ENCODE results near the gene LHFPL6. TPM values are rescaled to one million over a fixed set of nuclear protein-coding genes. Genes with fewer than 3 reads are reported as not detected.

Gene LHFPL6
- total RNA-seq, 1 donor from 2014 or later: 37.7 TPM

- Mint-ChIP-seq H3K4me3 (no peak overlapping the region), H3K27ac (ENCODE audit: unreplicated experiment) (no peak overlapping the region), H3K4me1 (no peaks in the 10 kb centered on the region)
Measured at GRCh38 chr13:39306639-39307589, 296.1 kb downstream of the LHFPL6 start.

GRCh38 chr13:39302820-39303219, 300.2 kb downstream of the LHFPL6 start:
- Mint-ChIP-seq H3K27ac (ENCODE audit: unreplicated experiment) (no peak overlapping the region), H3K4me3 (no peak overlapping the region), H3K9me3 (peaks cover 4% of the 10 kb centered on the region), H3K27me3 (ENCODE audit: low read depth) (no peaks in the 10 kb centered on the region), H3K4me1 (no peaks in the 10 kb centered on the region), H3K36me3 (ENCODE audit: low read depth) (peaks cover 5% of the 10 kb centered on the region)
- TF ChIP-seq CTCF (conservative IDR thresholded peaks at IDR 0.05): no peak
- no peak for DNase-seq (ENCODE audit: low read depth, low spot score)

More at GRCh38 chr13:39306639-39307589, 296.1 kb downstream of the LHFPL6 start:
- Mint-ChIP-seq H3K36me3 (ENCODE audit: low read depth) (no peaks in the 10 kb centered on the region), H3K27me3 (ENCODE audit: low read depth) (no peaks in the 10 kb centered on the region), H3K9me3 (peaks cover 4% of the 10 kb centered on the region)
- TF ChIP-seq CTCF (conservative IDR thresholded peaks at IDR 0.05): no peak
- DNase-seq (ENCODE audit: low read depth, low spot score): no peak

GRCh38 chr13:39298951-39299350, 304.0 kb downstream of the LHFPL6 start:
- Mint-ChIP-seq H3K27me3 (ENCODE audit: low read depth) (no peaks in the 10 kb centered on the region), H3K36me3 (ENCODE audit: low read depth) (peaks cover 15% of the 10 kb centered on the region), H3K9me3 (peaks cover 11% of the 10 kb centered on the region)

GRCh38 chr13:39297664-39298171, 305.3 kb downstream of the LHFPL6 start:
- H3K4me3 Mint-ChIP-seq: no peak overlapping the region
- peaks cover 9% of the 10 kb centered on the region for H3K9me3 Mint-ChIP-seq
- H3K4me1 Mint-ChIP-seq: no peaks in the 10 kb centered on the region
- peaks cover 15% of the 10 kb centered on the region for H3K36me3 Mint-ChIP-seq (ENCODE audit: low read depth)
- no peak for DNase-seq (ENCODE audit: low read depth, low spot score)
- TF ChIP-seq CTCF (conservative IDR thresholded peaks at IDR 0.05): no peak
- no peak overlapping the region for H3K27ac Mint-ChIP-seq (ENCODE audit: unreplicated experiment)
- H3K27me3 Mint-ChIP-seq (ENCODE audit: low read depth): no peaks in the 10 kb centered on the region

More at GRCh38 chr13:39298951-39299350, 304.0 kb downstream of the LHFPL6 start:
- H3K4me1 Mint-ChIP-seq: no peaks in the 10 kb centered on the region
- H3K27ac Mint-ChIP-seq (ENCODE audit: unreplicated experiment): no peak overlapping the region
- no peak for TF ChIP-seq CTCF (conservative IDR thresholded peaks at IDR 0.05)
- no peak overlapping the region for H3K4me3 Mint-ChIP-seq
- DNase-seq (ENCODE audit: low read depth, low spot score): no peak

- H3K27ac Mint-ChIP-seq (ENCODE audit: unreplicated experiment): no peak overlapping the region
- H3K27me3 Mint-ChIP-seq (ENCODE audit: low read depth): no peaks in the 10 kb centered on the region
- no peak for DNase-seq (ENCODE audit: low read depth, low spot score)
- peaks cover 12% of the 10 kb centered on the region for H3K9me3 Mint-ChIP-seq
- H3K36me3 Mint-ChIP-seq (ENCODE audit: low read depth): peaks cover 15% of the 10 kb centered on the region
- no peak for TF ChIP-seq CTCF (conservative IDR thresholded peaks at IDR 0.05)
- H3K4me1 Mint-ChIP-seq: no peaks in the 10 kb centered on the region
- H3K4me3 Mint-ChIP-seq: no peak overlapping the region
Measured at GRCh38 chr13:39297023-39297422, 306.0 kb downstream of the LHFPL6 start.

Measured in neural crest cell (in vitro differentiated cells).